Endothelial cell of umbilical vein (primary cell): ENCODE results near the gene DGLUCY. TPM values are rescaled to one million over a fixed set of nuclear protein-coding genes. Genes with fewer than 3 reads are reported as not detected.

ENCODE experiments used
- BruUV-seq: library from RNA; stranded (reverse); fragments of 400-500 nt; replicated peaks from 2 replicates; lab custom pipeline; 2021; lab: Mats Ljungman, UMichigan
- CTCF ChIA-PET: fragments of 300-600, 350-600 bp; sonication (Branson Sonifier 250); formaldehyde crosslinking; loops from one replicate; lab custom pipeline; 2021; ENCODE audit warnings: antibody characterized with exemption, inconsistent platforms; lab: Charles Lee
- POLR2A ChIA-PET: fragments of 300-600, 350-600 bp; sonication (Branson Sonifier 250); formaldehyde crosslinking; loops from one replicate; lab custom pipeline; 2021; ENCODE audit warnings: antibody characterized with exemption, inconsistent platforms; lab: Charles Lee
- DNase-seq: peaks from one replicate; pipeline ENCODE4 v3.0.0-alpha.2; 2011; ENCODE audit warnings: low read depth, low spot score
- FAIRE-seq: peaks from 2 replicates; lab custom pipeline; 2011; peaks lifted over from hg19 to GRCh38; lab: Jason Lieb, UNC
- H2AFZ ChIP-seq: 2 replicates; pipeline ENCODE4 v1.6.0; 2012; ENCODE audit warnings: low read depth, low read length, control low read depth, inconsistent platforms
- H3K27ac ChIP-seq: 2 replicates; pipeline ENCODE4 v1.5.1; 2011; ENCODE audit warnings: low read depth, mild to moderate bottlenecking, control low read depth, low read length, moderate library complexity; ENCODE audit not compliant: insufficient read depth
- H3K27me3 ChIP-seq, 2 experiments: 2 replicates each; pipeline versions ENCODE4 v1.6.0 to v1.6.1; 2011; ENCODE audit warnings: low read length in 2 of 2, mixed read lengths in 1 of 2; ENCODE audit not compliant: control insufficient read depth in 2 of 2, insufficient read depth in 2 of 2
- H3K36me3 ChIP-seq, 2 experiments: 2 replicates in 1 of 2; 3 replicates in 1 of 2; pipeline ENCODE4 v1.5.1; 2011; ENCODE audit warnings: low read length in 2 of 2, mild to moderate bottlenecking in 1 of 2, moderate library complexity in 1 of 2; ENCODE audit not compliant: control insufficient read depth in 2 of 2, insufficient read depth in 2 of 2; ENCODE audit errors: extremely low read depth in 1 of 2
- H3K4me1 ChIP-seq: 3 replicates; pipeline ENCODE4 v1.5.1; 2011; ENCODE audit warnings: mild to moderate bottlenecking, low read length; ENCODE audit not compliant: control insufficient read depth, insufficient read depth; ENCODE audit errors: extremely low read depth
- H3K4me2 ChIP-seq: 2 replicates; pipeline ENCODE4 v1.6.1; 2011; ENCODE audit warnings: low read length, control low read depth, mixed read lengths; ENCODE audit not compliant: insufficient read depth
- H3K4me3 ChIP-seq, 3 experiments: fragments of 200-600 bp in 1 of 3; sonication (generic), shearing (Covaris generic) in 1 of 3; replicated peaks in 1 of 3; 2 replicates each; pipeline ENCODE4 v1.5.1; 2011 to 2016; ENCODE audit warnings: control low read depth in 3 of 3, low read length in 3 of 3, mild to moderate bottlenecking in 2 of 3, inconsistent platforms in 1 of 3, low read depth in 1 of 3, moderate library complexity in 1 of 3; ENCODE audit not compliant: insufficient read depth in 1 of 3
- H3K79me2 ChIP-seq: 2 replicates; pipeline ENCODE4 v1.6.0; 2012; ENCODE audit warnings: low read length, inconsistent platforms; ENCODE audit not compliant: control insufficient read depth, insufficient read depth
- H3K9ac ChIP-seq: replicated peaks from 2 replicates; pipeline ENCODE3; 2011; ENCODE audit warnings: low read length, control low read depth; ENCODE audit not compliant: insufficient read depth; ENCODE audit errors: extremely low read depth
- H3K9me1 ChIP-seq: replicated peaks from 3 replicates; pipeline ENCODE4 v1.6.0; 2011; ENCODE audit warnings: mild to moderate bottlenecking, low read length; ENCODE audit not compliant: control insufficient read depth, insufficient read depth; ENCODE audit errors: extremely low read depth
- H3K9me3 ChIP-seq: replicated peaks from 2 replicates; pipeline ENCODE4 v1.5.1; 2012; ENCODE audit warnings: low read length, inconsistent platforms; ENCODE audit not compliant: control insufficient read depth, insufficient read depth
- H4K20me1 ChIP-seq: replicated peaks from 2 replicates; pipeline ENCODE3; 2011; ENCODE audit warnings: mild to moderate bottlenecking, low read length; ENCODE audit not compliant: control insufficient read depth, insufficient read depth; ENCODE audit errors: extremely low read depth
- EZH2 ChIP-seq: IDR thresholded peaks from 2 replicates; pipeline ENCODE4 v1.6.1; 2012; ENCODE audit warnings: borderline replicate concordance, low read depth, mild to moderate bottlenecking, moderate library complexity, low read length, inconsistent platforms; ENCODE audit not compliant: severe bottlenecking
- FOS ChIP-seq: IDR thresholded peaks from 2 replicates; pipeline ENCODE4 v1.6.1; 2011; ENCODE audit warnings: mild to moderate bottlenecking, low read length, moderate library complexity, borderline replicate concordance; ENCODE audit not compliant: insufficient read depth
- GATA2 ChIP-seq: IDR thresholded peaks from 2 replicates; pipeline ENCODE4 v1.7.0; 2011; ENCODE audit warnings: low read depth, mild to moderate bottlenecking, moderate library complexity, mixed read lengths, low read length; ENCODE audit not compliant: insufficient read length, insufficient read depth
- JUN ChIP-seq: IDR thresholded peaks from 2 replicates; pipeline ENCODE4 v1.6.1; 2011; ENCODE audit warnings: borderline replicate concordance, low read depth; ENCODE audit not compliant: insufficient read length, insufficient read depth
- MYC ChIP-seq: IDR thresholded peaks from one replicate; pipeline ENCODE4 v1.6.1; 2011; ENCODE audit warnings: mild to moderate bottlenecking, low read depth, low read length
- POLR2A ChIP-seq: IDR thresholded peaks from 2 replicates; pipeline ENCODE4 v1.6.1; 2012; ENCODE audit warnings: low read depth, mild to moderate bottlenecking, control low read depth, low read length
- POLR2AphosphoS5 ChIP-seq: IDR thresholded peaks from 2 replicates; pipeline ENCODE4 v1.6.1; 2012; ENCODE audit warnings: low read depth, mild to moderate bottlenecking, control low read depth, low read length, moderate library complexity; ENCODE audit not compliant: insufficient read depth
- dilution Hi-C: fragments of 300-500 bp; cut with MboI; formaldehyde crosslinking; loops from one replicate; pipeline ENCODE4 v1.15.0; 2019; ENCODE audit warnings: low sequenced_read_pairs; ENCODE audit not compliant: extremely low pct_ligation_motif_present
- intact Hi-C: fragments of 100-400 bp; cut with micrococcal nuclease; formaldehyde crosslinking; loops from one replicate; pipeline ENCODE4 v1.10.0; 2022
- polyA plus RNA-seq, 4 experiments: library from polyadenylated mRNA; depleted of rRNA in 3 of 4; stranded (reverse) in 3 of 4; unstranded in 1 of 4; fragments of >200 nt; gene quantifications; 2 replicates each; pipeline versions ENCODE4 v1.2.1 to v1.2.3, GENCODE V29; 2011 to 2012; ENCODE audit warnings: missing spikeins in 1 of 4
- total RNA-seq: library from RNA; stranded (reverse); gene quantifications from 2 replicates; pipeline ENCODE4 v1.2.3, GENCODE V29; 2021
- TF ChIP-seq, protein P1 (sequence below): IDR thresholded peaks from 2 replicates; pipeline ENCODE4 v1.6.1; 2011; ENCODE audit not compliant: insufficient read depth, insufficient read length
- TF ChIP-seq, protein P2 (sequence below), 2 donors: IDR thresholded peaks; 1 replicate in 1 of 2; 2 replicates in 1 of 2; pipeline ENCODE4 v1.5.1; 2011; ENCODE audit warnings: low read length in 2 of 2, mild to moderate bottlenecking in 2 of 2, moderate library complexity in 2 of 2, control low read depth in 1 of 2, inconsistent platforms in 1 of 2, low read depth in 1 of 2; ENCODE audit not compliant: insufficient read depth in 1 of 2; ENCODE audit errors: extremely low read depth in 1 of 2

DGLUCY gene
- total and polyA plus RNA-seq, 2 donors (not counting 3 experiments of a cell fraction or from before 2014, with no cell fraction given), result 40.9 to 65.6 TPM

DNA sequence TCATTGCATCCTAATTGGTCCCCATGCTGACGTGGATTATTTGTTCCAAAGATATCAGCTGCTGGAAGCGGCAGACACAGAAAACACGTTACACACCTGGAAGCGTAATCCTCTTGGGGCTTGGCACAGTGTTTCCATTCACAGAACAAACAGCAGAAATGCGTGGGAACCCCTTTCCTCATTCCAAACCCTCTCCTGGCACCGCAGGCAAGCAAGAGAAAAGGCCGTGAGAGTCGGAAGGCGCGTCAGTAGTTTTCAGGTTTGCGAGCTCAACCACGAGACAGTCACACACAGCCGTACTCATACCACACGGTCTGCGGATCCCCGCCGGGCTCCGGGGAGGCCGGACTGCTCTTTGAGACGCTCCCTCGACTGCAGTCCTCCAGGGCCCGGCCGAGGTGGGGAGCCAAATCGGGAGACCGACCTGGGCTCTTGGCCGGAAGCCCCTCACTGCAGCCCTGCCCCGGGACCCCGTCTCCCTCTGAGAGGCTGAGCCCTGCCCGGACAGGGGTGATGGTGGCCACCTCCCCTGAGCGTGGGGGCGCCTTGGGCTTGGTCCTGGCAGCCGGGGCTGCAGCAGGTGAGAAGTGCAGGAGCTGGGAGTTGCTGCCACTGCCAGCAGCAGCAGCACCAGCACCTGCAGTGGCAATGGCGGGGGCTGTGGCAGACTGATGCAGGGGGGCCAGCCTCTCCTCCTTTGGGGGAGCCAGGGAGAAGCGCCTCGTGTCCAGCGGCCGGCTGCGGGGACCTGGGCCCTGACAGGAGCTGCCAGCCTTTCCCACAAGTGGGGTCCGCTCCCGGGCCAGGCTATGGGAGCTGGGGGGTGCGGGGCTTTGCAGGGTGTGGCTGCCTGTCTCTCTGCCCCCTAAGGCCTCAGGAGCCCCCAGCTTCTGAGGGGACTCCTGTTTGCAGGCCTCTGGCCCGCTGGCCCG lies 158.7 kb downstream of the DGLUCY start:
- no TSS peak for BruUV-seq
- Histone ChIP-seq H3K9ac (no peak overlapping the region), H3K4me3 (no peak overlapping the region), H3K79me2 (no peaks in the 10 kb centered on the region), H3K36me3 (peaks cover 3 to 19% of the 10 kb centered on the region in 2 experiments), H3K27me3 (no peaks in the 10 kb centered on the region), H3K27ac (no peak overlapping the region), H3K9me1 (no peaks in the 10 kb centered on the region), H3K4me2 (no peak overlapping the region), H4K20me1 (no peaks in the 10 kb centered on the region), H3K4me1 (no peaks in the 10 kb centered on the region), H2AFZ (no peak overlapping the region), H3K9me3 (no peaks in the 10 kb centered on the region)
- TF ChIP-seq GATA2 (no peak), EZH2 (no peak)
- TF ChIP-seq, protein P1, sequence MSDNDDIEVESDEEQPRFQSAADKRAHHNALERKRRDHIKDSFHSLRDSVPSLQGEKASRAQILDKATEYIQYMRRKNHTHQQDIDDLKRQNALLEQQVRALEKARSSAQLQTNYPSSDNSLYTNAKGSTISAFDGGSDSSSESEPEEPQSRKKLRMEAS, result no peak
- intact Hi-C loops, result no loop called here
- ChIA-PET POLR2A (no interaction called here), CTCF (interaction anchor here (1.1 kb wide), 1 partner anchor 9 kb away, joined by 3 read pairs; no protein-coding TSS in a partner anchor)
- no peak for DNase-seq
- dilution Hi-C loops, result no loop called here
- no peak for FAIRE-seq

DNA sequence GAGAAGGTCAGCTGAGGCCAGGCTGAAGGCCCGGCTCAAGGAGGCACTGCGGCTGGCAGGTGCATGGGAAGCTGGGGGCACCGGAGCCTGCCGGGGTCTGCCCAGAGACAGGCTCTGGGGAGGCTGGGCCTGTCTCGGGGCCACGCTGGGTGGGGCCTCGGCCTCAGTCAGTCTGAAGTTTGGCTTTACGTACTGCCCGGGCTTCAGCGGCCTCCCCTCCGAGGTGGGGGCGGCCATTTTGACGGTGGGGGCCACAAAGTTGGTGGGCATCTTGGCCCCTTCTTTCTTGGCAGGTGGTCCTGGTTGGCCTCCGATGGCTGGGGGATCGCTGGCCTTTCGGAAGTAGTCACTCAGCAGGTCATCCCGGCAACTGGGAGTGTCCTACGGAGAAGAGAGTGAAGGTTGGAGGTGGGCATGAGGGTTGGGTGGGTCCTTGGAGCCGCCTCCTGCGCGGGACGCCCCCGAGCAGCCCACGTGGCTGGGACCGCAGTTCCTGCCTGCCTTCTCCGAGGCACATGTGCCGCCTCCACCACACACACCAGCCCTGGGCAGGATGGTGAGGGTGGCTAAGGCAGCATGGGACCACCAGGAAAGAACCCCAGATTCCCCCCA lies 159.5 kb downstream of the DGLUCY start:
- no TSS peak for BruUV-seq
- Histone ChIP-seq H3K9ac (no peak overlapping the region), H3K27ac (no peak overlapping the region), H3K4me2 (no peak overlapping the region), H3K27me3 (no peaks in the 10 kb centered on the region), H3K4me3 (no peak overlapping the region), H3K9me3 (no peaks in the 10 kb centered on the region), H3K36me3 (peaks cover 4 to 25% of the 10 kb centered on the region in 2 experiments), H3K9me1 (no peaks in the 10 kb centered on the region), H3K4me1 (no peaks in the 10 kb centered on the region), H2AFZ (no peak overlapping the region), H3K79me2 (no peaks in the 10 kb centered on the region), H4K20me1 (no peaks in the 10 kb centered on the region)
- ChIA-PET POLR2A (no interaction called here), CTCF (no interaction called here)
- TF ChIP-seq POLR2A, result no peak
- no peak for TF ChIP-seq MYC
- no peak for TF ChIP-seq GATA2
- no peak for TF ChIP-seq FOS
- TF ChIP-seq EZH2, result no peak
- TF ChIP-seq, protein P1, result no peak
- no peak for TF ChIP-seq POLR2AphosphoS5
- no peak for TF ChIP-seq JUN
- TF ChIP-seq, protein P2, sequence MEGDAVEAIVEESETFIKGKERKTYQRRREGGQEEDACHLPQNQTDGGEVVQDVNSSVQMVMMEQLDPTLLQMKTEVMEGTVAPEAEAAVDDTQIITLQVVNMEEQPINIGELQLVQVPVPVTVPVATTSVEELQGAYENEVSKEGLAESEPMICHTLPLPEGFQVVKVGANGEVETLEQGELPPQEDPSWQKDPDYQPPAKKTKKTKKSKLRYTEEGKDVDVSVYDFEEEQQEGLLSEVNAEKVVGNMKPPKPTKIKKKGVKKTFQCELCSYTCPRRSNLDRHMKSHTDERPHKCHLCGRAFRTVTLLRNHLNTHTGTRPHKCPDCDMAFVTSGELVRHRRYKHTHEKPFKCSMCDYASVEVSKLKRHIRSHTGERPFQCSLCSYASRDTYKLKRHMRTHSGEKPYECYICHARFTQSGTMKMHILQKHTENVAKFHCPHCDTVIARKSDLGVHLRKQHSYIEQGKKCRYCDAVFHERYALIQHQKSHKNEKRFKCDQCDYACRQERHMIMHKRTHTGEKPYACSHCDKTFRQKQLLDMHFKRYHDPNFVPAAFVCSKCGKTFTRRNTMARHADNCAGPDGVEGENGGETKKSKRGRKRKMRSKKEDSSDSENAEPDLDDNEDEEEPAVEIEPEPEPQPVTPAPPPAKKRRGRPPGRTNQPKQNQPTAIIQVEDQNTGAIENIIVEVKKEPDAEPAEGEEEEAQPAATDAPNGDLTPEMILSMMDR (IDR thresholded peaks at IDR 0.05; ENCODE audit: extremely low read depth in 1 of 2, insufficient read depth in 1 of 2, low read depth in 1 of 2, low read length in 2 of 2), result no peak
- DNase-seq, result no peak
- intact Hi-C loops (no loop called here), dilution Hi-C loops (no loop called here)
- FAIRE-seq, result no peak
